NB4 (cell line): ENCODE measurements around the gene BRPF1.

ENCODE experiments used
- POLR2A ChIP-seq: IDR thresholded peaks from 2 replicates; pipeline ENCODE4 v1.6.1; 2011; ENCODE audit warnings: mild to moderate bottlenecking; ENCODE audit not compliant: insufficient read length; ENCODE audit errors: extremely low read depth
- TF ChIP-seq, protein P1 (sequence below): IDR thresholded peaks from 2 replicates; pipeline ENCODE4 v1.6.1; 2011; ENCODE audit warnings: low read depth, low read length
- TF ChIP-seq, protein P2 (sequence below): IDR thresholded peaks from one replicate; pipeline ENCODE4 v1.5.1; 2012; ENCODE audit warnings: low read depth, low read length

DNA sequence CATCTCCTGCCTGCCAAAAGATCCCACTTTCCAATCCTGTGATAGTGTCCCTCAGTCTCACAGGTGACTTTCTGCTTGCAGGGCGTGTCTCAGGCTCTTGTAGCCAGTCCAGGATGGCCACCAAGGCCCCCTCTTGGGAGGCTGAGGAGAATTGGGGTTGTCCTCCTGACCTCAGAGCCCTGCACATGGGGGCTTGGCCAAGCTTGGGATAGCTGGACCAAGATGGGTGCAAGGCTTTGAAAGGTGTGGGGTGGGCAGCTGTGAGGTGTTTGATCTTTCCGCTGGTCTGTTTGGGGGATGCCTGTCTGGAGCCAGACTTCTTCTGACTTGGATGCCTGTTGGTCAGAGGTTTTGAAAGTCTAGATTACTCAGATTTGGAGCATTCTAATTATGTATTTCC, 39.9 kb upstream of the BRPF1 start:
- TF ChIP-seq, protein P1, sequence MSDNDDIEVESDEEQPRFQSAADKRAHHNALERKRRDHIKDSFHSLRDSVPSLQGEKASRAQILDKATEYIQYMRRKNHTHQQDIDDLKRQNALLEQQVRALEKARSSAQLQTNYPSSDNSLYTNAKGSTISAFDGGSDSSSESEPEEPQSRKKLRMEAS = no peak
- TF ChIP-seq, protein P2, sequence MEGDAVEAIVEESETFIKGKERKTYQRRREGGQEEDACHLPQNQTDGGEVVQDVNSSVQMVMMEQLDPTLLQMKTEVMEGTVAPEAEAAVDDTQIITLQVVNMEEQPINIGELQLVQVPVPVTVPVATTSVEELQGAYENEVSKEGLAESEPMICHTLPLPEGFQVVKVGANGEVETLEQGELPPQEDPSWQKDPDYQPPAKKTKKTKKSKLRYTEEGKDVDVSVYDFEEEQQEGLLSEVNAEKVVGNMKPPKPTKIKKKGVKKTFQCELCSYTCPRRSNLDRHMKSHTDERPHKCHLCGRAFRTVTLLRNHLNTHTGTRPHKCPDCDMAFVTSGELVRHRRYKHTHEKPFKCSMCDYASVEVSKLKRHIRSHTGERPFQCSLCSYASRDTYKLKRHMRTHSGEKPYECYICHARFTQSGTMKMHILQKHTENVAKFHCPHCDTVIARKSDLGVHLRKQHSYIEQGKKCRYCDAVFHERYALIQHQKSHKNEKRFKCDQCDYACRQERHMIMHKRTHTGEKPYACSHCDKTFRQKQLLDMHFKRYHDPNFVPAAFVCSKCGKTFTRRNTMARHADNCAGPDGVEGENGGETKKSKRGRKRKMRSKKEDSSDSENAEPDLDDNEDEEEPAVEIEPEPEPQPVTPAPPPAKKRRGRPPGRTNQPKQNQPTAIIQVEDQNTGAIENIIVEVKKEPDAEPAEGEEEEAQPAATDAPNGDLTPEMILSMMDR = no peak
- TF ChIP-seq POLR2A = no peak
